GM21619 (cell line): ENCODE results near the gene SGK2.

Experiments used
- ATAC-seq: cut with Tn5 transposase; IDR thresholded peaks from one replicate; pipeline ENCODE4 v1.9.1; 2021; ENCODE audit not compliant: unreplicated experiment

SGK2 gene

GRCh38 chr20:43558412-43559146, at the start of gene SGK2:
Gene SGK2, plus strand, starts transcription at chr20:43559027. Its CDS starts 7,469 bp downstream, at chr20:43566496.
- no peak for ATAC-seq

DNA sequence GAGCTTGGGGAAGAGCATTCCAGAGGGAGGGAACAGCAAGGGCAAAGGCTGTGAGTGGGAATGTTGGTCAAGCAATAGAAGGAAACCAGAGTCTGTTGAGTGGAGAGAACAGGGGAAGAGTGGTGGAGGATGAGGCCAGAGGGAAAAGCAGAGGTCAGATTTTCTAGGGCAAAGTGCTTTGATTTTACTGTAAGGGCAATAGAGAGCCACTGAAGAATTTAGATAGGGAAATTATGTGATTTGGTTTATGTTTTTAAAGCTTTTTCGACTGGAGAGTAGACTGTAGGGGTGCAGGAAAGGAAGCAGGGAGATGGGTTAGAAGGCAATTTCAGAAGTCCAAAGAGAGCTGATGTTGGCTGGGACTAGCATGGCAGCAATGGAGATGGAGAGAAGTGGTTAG, 46.9 kb upstream of the SGK2 start:
- no peak for ATAC-seq

DNA sequence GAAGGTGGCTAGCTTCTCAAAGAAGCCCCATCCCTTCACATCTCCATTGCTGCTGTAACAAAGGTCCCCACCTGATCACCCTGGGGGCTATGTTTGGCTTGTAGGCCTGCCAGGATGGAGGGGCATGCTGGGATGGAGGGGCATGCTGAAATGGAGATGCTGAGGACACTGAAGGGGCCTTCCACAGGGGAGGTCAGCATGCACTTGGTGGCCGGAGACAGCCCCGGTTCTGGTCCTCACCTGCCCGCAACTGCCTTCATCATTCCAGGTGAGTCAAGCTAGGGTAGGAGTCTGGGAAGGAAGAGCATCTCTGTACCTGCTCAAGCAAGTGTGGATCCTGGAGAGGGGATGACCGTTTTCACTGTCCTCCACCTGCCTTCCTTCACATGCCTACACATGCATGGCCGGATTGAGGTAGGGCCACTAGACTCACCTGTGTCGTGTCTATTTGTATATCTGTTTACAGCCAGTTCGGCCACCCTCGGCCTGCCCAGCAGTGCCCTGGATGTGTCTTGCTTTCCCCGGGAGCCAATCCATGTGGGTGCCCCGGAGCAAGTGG, 45.4 kb upstream of the SGK2 start:
- ATAC-seq = peak; percentile 1

DNA sequence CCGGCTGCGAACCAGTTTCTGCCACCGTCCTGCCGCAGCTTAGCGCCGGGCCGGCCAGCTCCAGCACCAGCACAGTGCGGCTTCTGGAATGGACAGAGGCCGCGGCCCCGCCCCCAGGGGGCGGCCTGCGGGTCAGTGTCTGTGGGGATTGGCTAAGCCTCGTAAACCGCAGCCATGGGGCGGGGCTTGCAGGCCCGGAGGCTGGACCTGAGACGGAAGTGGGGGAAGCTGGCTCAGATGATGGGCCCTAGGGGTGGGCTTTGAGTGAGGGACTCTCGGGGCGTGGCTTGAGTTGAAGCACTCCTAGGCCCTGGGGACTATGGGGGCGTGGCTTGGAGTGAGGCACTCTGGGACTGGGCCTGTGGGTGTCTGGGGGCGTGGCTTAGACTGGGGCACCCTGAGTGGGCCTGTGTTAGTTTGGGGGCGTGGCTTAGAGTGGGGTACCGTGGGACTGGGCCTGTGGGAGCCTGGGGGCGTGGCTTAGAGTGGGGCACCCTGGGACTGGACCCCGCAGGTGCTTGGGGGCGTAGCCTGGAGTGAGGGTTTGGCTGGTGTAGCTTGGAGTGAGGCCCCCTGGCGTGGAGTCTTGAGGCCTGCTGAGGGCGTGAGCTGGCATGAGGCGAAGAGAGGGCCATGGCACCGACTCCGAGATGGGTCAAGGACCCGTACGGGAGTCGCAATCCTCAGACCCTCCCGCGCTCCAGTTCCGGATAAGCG, 44.7 kb upstream of the SGK2 start:
- ATAC-seq = peak; percentile 83

GRCh38 chr20:43514648-43514999, 44.2 kb upstream of the SGK2 start:
- ATAC-seq = peak; percentile 4

GRCh38 chr20:43515628-43516027, 43.2 kb upstream of the SGK2 start:
- no peak for ATAC-seq

GRCh38 chr20:43516251-43516824, 42.5 kb upstream of the SGK2 start:
- ATAC-seq = no peak

DNA sequence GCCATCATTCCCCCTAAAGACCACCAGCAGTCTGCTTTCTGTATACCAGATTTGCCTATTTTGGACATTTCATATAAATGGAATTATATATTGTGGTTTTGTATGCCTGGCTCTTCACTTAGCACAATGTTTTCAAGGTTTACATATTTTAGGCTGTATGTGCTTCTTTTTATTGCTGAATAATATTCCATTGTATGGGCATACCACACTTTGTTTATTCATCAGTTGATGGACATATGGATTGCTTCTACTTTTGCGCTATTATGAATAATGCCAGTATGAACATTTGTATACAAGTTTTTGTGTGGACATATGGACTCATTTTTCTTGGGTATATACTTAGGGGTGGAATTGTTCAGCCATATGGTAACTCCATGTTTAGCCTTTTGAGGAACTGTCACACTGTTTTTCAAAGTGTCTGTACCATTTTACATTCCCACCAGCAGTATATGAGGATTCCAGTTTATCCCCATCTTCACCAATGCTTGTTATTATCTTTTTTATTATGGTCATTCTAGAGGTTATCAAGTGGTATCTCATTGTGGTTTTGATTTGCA, 38.7 kb upstream of the SGK2 start:
- no peak for ATAC-seq

- ATAC-seq = no peak
These were observed 33.8 kb upstream of the SGK2 start for GRCh38 chr20:43525021-43525420.

GRCh38 chr20:43528258-43528875, 30.5 kb upstream of the SGK2 start:
- ATAC-seq = no peak

DNA sequence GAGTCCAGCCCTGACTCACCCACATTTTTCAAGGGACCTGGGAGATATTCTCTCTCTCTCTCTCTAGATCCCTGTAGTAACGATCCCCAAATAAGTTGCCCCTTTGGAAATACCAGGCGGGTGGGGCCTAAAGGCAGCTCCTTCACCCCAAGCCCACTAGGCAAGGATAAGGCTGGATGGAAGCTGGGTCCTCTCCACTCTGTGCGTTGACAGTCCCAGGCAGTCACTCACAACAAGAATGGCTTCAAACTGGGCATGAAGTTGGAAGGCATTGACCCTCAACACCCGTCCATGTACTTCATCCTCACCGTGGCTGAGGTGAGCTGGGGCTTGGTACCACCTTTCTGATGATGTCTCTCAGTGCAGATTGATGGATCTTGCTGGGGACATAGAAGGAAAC, 29.8 kb upstream of the SGK2 start:
- ATAC-seq = no peak

GRCh38 chr20:43529457-43530153, 29.2 kb upstream of the SGK2 start:
- no peak for ATAC-seq

- ATAC-seq = no peak
These were observed 28.3 kb upstream of the SGK2 start for GRCh38 chr20:43530321-43531090.

- no peak for ATAC-seq
These were observed 27.8 kb upstream of the SGK2 start for GRCh38 chr20:43531091-43531443.

GRCh38 chr20:43532416-43533055, 26.3 kb upstream of the SGK2 start:
- no peak for ATAC-seq

DNA sequence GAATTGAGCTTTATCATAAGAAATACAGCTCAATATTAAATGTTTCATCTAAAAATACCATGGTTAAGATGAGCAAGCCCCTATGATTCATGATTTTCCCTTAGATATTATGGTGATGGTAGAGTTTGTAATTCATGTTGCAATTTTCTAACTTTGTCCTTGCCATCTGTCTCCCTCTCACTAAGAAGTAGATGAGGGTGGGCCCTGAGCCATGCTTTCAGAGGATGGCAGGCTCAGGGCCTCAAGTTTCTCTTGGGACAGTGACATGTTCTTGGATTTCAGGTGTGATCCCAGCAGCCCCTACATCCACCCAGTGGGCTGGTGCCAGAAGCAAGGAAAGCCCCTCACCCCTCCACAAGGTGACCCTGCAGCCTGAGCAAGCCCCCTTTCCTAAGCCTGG, 25.8 kb upstream of the SGK2 start:
- ATAC-seq = no peak

DNA sequence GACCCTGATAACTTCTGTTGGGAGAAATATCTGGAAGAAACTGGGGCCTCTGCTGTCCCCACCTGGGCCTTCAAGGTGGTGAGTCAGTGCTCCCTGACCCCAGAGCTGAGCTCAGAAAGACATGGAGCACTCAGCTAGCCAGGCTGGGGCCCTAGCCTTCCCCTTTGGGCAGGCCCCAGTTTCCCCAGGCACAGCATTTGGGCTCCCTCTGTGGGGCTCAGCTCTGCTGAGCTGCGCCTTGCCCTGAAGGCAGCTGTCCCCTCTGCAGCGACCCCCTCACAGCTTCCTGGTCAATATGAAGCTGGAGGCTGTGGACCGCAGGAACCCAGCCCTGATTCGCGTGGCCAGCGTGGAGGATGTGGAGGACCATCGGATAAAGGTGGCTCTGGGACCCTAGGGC, 24.8 kb upstream of the SGK2 start:
- ATAC-seq = no peak

GRCh38 chr20:43534791-43535350, 24.0 kb upstream of the SGK2 start:
- ATAC-seq = no peak

- ATAC-seq = no peak
These were observed 23.3 kb upstream of the SGK2 start for GRCh38 chr20:43535370-43536004.
